GM12878 (cell line): ENCODE data around the gene DNAH9. TPM values are rescaled to one million over a fixed set of nuclear protein-coding genes. Genes with fewer than 3 reads are reported as not detected.
"Not testable (repeated sequence)": the region's sequence is repeated elsewhere in the genome, so short reads cannot be mapped to it uniquely, and the experiment has no call there.

Experiments
- ATAC-seq: fragments of 200-7000 bp; cut with Tn5 transposase; 3 replicates; pipeline ENCODE4 v1.9.1; 2020; ENCODE audit warnings: mild to moderate bottlenecking, moderate library complexity
- BruUV-seq: library from RNA; stranded (reverse); fragments of 400-500 nt; replicated peaks from 2 replicates; lab custom pipeline; 2021; lab: Mats Ljungman, UMichigan
- CTCF ChIA-PET: fragments of 300-600 bp; sonication (Branson Sonifier 250); formaldehyde crosslinking; extraction: SDS; loops from one replicate; lab custom pipeline; 2021; ENCODE audit warnings: inconsistent platforms; lab: Yijun Ruan, JAX
- POLR2A ChIA-PET: fragments of 350-600 bp; formaldehyde crosslinking; extraction: SDS; loops from one replicate; lab custom pipeline; 2021; ENCODE audit warnings: inconsistent platforms; lab: Charles Lee
- RAD21 ChIA-PET: fragments of 300-600 bp; sonication (Branson Sonifier 250); formaldehyde crosslinking; loops from one replicate; lab custom pipeline; 2023; ENCODE audit warnings: antibody characterized with exemption; ENCODE audit not compliant: unreplicated experiment; lab: Charles Lee
- SMC1A ChIA-PET: fragments of 300-600 bp; sonication (Branson Sonifier 250); formaldehyde crosslinking; loops from one replicate; lab custom pipeline; 2023; ENCODE audit not compliant: unreplicated experiment, uncharacterized antibody; lab: Charles Lee
- DNase-seq: peaks from one replicate; pipeline ENCODE4 v3.0.0-alpha.2; 2011; ENCODE audit warnings: low read depth, low spot score
- FAIRE-seq: peaks from 3 replicates; lab custom pipeline; 2011; peaks lifted over from hg19 to GRCh38; lab: Jason Lieb, UNC
- H2AFZ ChIP-seq: 2 replicates; pipeline ENCODE4 v1.6.0; 2011; ENCODE audit warnings: low read depth, low read length, control low read depth; ENCODE audit not compliant: control insufficient read depth
- H3K27ac ChIP-seq: 2 replicates; pipeline ENCODE4 v1.5.1; 2011; ENCODE audit warnings: control low read depth; ENCODE audit not compliant: control insufficient read depth, insufficient read depth
- H3K27me3 ChIP-seq, 2 experiments: replicated peaks in 1 of 2; 2 replicates each; pipeline versions ENCODE4 v1.6.0 to v1.6.1; 2011; ENCODE audit warnings: low read length in 1 of 2; ENCODE audit not compliant: control insufficient read depth in 2 of 2, insufficient read depth in 2 of 2
- H3K36me3 ChIP-seq, 2 experiments: 2 replicates each; pipeline ENCODE4 v1.5.1; 2011; ENCODE audit warnings: low read length in 1 of 2; ENCODE audit not compliant: control insufficient read depth in 2 of 2, insufficient read depth in 2 of 2
- H3K4me1 ChIP-seq: 2 replicates; pipeline ENCODE4 v1.6.1; 2011; ENCODE audit warnings: mild to moderate bottlenecking, low read length, moderate library complexity, mixed read lengths; ENCODE audit not compliant: control insufficient read depth, insufficient read depth
- H3K4me2 ChIP-seq: 2 replicates; pipeline ENCODE4 v1.6.0; 2011; ENCODE audit warnings: control low read depth; ENCODE audit not compliant: control insufficient read depth, insufficient read depth
- H3K4me3 ChIP-seq: fragments of 200-600 bp; sonication (generic); 2 replicates; pipeline ENCODE4 v1.5.1; 2016
- H3K79me2 ChIP-seq: 2 replicates; pipeline ENCODE4 v1.6.0; 2011; ENCODE audit warnings: low read length; ENCODE audit not compliant: control insufficient read depth, insufficient read depth
- H3K9ac ChIP-seq: 2 replicates; pipeline ENCODE4 v1.8.0; 2011; ENCODE audit warnings: low read length, control low read depth, mixed read lengths; ENCODE audit not compliant: control insufficient read depth, insufficient read depth
- H3K9me3 ChIP-seq: replicated peaks from 3 replicates; pipeline ENCODE4 v1.5.1; 2011; ENCODE audit warnings: mild to moderate bottlenecking, low read length; ENCODE audit not compliant: control insufficient read depth, insufficient read depth
- H4K20me1 ChIP-seq: 2 replicates; pipeline ENCODE4 v1.6.0; 2011; ENCODE audit not compliant: control insufficient read depth, insufficient read depth
- IKZF2 ChIP-seq, 2 experiments: fragments of 450-650 bp; IDR thresholded peaks; 2 replicates each; pipeline ENCODE4 v1.6.1; 2017; ENCODE audit warnings: mild to moderate bottlenecking in 2 of 2, moderate library complexity in 2 of 2
- MXI1 ChIP-seq: fragments of 150-350 bp; IDR thresholded peaks from 2 replicates; pipeline ENCODE4 v1.6.1; 2011; ENCODE audit warnings: low read depth, mild to moderate bottlenecking, inconsistent platforms, low read length, improper control_type of control experiment
- SREBF1 ChIP-seq: IDR thresholded peaks from 2 replicates; pipeline ENCODE4 v1.6.1; 2012; ENCODE audit warnings: mild to moderate bottlenecking, low read length
- WGBS: methylation state at CpG from one replicate; pipeline ENCODE4 v1.1.6; 2016; ENCODE audit warnings: low lambda C conversion rate; ENCODE audit not compliant: insufficient replicate concordance, insufficient coverage; ENCODE audit errors: missing lambda C conversion rate; 5-methylcytosine and 5-hydroxymethylcytosine counted together
- in situ Hi-C: fragments of 300-500 bp; cut with MboI; formaldehyde crosslinking; loops from 9 replicates; pipeline ENCODE4 v1.14.3; 2018; ENCODE audit warnings: mixed read lengths
- intact Hi-C: fragments of 100-400 bp; cut with micrococcal nuclease; formaldehyde crosslinking; loops from one replicate; pipeline ENCODE4 v1.14.2; 2022; ENCODE audit not compliant: unreplicated experiment
- polyA plus RNA-seq, 11 experiments: library from polyadenylated mRNA; depleted of rRNA in 4 of 11; unstranded in 6 of 11; stranded (reverse) in 5 of 11; fragments of >200 nt; fragmentation: Nextera tagmentation in 4 of 11; fragmentation: Illumina TruSeq in 1 of 11; extraction: Ambion mirVana in 4 of 11; extraction: Trizol in 1 of 11; gene quantifications; 1 replicate in 1 of 11; 2 replicates in 10 of 11; pipeline versions ENCODE4 v1.2.1 to v1.2.3, GENCODE V29; 2011 to 2016; ENCODE audit warnings: inconsistent platforms in 2 of 11, missing spikeins in 2 of 11, low read depth in 1 of 11
- total RNA-seq, 4 experiments: library from RNA; depleted of rRNA in 3 of 4; stranded (reverse); fragments of >200 nt in 3 of 4; fragmentation: Illumina TruSeq in 1 of 4; extraction: Trizol in 1 of 4; gene quantifications; 2 replicates each; pipeline versions ENCODE4 v1.2.1 to v1.2.3, GENCODE V29; 2013 to 2021
- TF ChIP-seq, protein P1 (sequence below): fragments of 450-650 bp; IDR thresholded peaks from 2 replicates; pipeline ENCODE4 v1.6.1; 2016; ENCODE audit warnings: mild to moderate bottlenecking, moderate library complexity, borderline replicate concordance
- TF ChIP-seq, protein P2 (sequence below): fragments of 450-650 bp; formaldehyde crosslinking; IDR thresholded peaks from 2 replicates; pipeline ENCODE4 v1.4.0; 2022; ENCODE audit warnings: mild to moderate bottlenecking, moderate library complexity

DNAH9 gene
- total and polyA plus RNA-seq, 10 of the 15 experiments (the other 5 are each of a cell fraction or from before 2014, with no cell fraction given) = 0.10 to 0.40 (median 0.19) TPM; not detected in 7

DNA sequence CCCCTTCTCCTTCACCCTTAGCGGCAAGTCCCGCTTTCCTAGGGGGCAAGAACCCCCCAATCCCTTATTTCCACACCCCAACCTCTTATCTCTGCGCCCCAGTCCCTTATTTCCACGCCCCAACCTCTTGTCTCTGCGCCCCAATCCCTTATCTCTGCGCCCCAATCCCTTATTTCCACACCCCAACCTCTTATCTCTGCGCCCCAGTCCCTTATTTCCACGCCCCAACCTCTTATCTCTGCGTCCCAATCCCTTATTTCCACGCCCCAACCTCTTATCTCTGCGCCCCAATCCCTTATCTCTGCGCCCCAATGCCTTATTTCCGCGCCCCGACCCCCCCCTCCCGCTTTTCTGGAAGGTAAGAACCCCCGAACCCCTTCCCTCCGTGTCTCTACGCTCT, 374.5 kb downstream of the DNAH9 start:
- H3K9ac ChIP-seq, H3K9me3 ChIP-seq, H3K27me3 ChIP-seq, DNase-seq, H3K4me2 ChIP-seq, H3K27ac ChIP-seq, in situ Hi-C loops, CTCF ChIA-PET, BruUV-seq, RAD21 ChIA-PET, FAIRE-seq, H2AFZ ChIP-seq, H3K36me3 ChIP-seq, H3K79me2 ChIP-seq, H3K4me1 ChIP-seq, H4K20me1 ChIP-seq, ATAC-seq, SMC1A ChIA-PET, H3K4me3 ChIP-seq, POLR2A ChIA-PET: not testable (repeated sequence)
- intact Hi-C loops = loop anchor here (5.0 kb wide), 1 partner anchor 1255 kb away; no protein-coding TSS in a partner anchor
- WGBS = 80% methylated on average over 9 of the region's 19 CpGs

DNA sequence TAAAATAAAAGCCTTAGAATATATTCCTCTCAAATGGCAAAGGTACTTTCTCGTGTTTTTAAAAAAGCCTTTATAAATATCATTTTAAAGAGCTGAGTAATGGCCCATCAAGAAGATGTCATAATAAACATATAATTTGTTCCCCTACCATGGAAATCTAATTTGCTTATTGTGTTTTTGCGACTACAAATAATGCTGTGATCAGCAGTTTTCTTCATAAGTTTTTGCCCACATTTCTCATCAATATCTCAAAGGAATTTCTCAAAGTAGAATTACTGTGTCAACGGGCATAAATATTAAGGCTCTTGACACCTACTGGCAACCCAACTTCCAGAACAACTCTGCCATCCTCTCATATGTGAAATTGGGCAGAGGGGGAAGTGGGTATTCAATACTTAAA, 381.5 kb downstream of the DNAH9 start:
- 96% methylated on average over 3 of the region's 3 CpGs for WGBS
- ChIA-PET RAD21 (interaction anchor here (1.0 kb wide), 1 partner anchor 1104 kb away, joined by 3 read pairs; no protein-coding TSS in a partner anchor), CTCF (interaction anchor here (1.0 kb wide), 1 partner anchor 9 kb away, joined by 3 read pairs; no protein-coding TSS in a partner anchor), SMC1A (interaction anchor here (0.6 to 0.8 kb wide), 2 partner anchors 17 to 22 kb away, joined by 3 read pairs; no protein-coding TSS in a partner anchor), POLR2A (interaction anchor here (1.3 kb wide), 1 partner anchor 18 kb away, joined by 4 read pairs; the partner anchor contains the start of gene ZNF18)
- H3K9ac ChIP-seq = no peak overlapping the region
- ATAC-seq = no peak
- H3K27ac ChIP-seq = no peak overlapping the region
- H3K9me3 ChIP-seq = no peaks in the 10 kb centered on the region
- H4K20me1 ChIP-seq = no peaks in the 10 kb centered on the region
- DNase-seq = no peak
- in situ Hi-C loops = no loop called here
- H3K79me2 ChIP-seq = no peaks in the 10 kb centered on the region
- H3K36me3 ChIP-seq = peaks cover 0 to 4% of the 10 kb centered on the region in 2 experiments; a peak in 3 of 4 replicates
- no TSS peak for BruUV-seq
- H2AFZ ChIP-seq = no peak overlapping the region
- no peak for FAIRE-seq
- no peak overlapping the region for H3K4me3 ChIP-seq
- intact Hi-C loops = no loop called here
- H3K4me2 ChIP-seq = no peak overlapping the region
- no peaks in the 10 kb centered on the region for H3K4me1 ChIP-seq
- H3K27me3 ChIP-seq = no peaks in the 10 kb centered on the region
- TF ChIP-seq, protein P1, sequence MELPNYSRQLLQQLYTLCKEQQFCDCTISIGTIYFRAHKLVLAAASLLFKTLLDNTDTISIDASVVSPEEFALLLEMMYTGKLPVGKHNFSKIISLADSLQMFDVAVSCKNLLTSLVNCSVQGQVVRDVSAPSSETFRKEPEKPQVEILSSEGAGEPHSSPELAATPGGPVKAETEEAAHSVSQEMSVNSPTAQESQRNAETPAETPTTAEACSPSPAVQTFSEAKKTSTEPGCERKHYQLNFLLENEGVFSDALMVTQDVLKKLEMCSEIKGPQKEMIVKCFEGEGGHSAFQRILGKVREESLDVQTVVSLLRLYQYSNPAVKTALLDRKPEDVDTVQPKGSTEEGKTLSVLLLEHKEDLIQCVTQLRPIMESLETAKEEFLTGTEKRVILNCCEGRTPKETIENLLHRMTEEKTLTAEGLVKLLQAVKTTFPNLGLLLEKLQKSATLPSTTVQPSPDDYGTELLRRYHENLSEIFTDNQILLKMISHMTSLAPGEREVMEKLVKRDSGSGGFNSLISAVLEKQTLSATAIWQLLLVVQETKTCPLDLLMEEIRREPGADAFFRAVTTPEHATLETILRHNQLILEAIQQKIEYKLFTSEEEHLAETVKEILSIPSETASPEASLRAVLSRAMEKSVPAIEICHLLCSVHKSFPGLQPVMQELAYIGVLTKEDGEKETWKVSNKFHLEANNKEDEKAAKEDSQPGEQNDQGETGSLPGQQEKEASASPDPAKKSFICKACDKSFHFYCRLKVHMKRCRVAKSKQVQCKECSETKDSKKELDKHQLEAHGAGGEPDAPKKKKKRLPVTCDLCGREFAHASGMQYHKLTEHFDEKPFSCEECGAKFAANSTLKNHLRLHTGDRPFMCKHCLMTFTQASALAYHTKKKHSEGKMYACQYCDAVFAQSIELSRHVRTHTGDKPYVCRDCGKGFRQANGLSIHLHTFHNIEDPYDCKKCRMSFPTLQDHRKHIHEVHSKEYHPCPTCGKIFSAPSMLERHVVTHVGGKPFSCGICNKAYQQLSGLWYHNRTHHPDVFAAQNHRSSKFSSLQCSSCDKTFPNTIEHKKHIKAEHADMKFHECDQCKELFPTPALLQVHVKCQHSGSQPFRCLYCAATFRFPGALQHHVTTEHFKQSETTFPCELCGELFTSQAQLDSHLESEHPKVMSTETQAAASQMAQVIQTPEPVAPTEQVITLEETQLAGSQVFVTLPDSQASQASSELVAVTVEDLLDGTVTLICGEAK = no peak
- TF ChIP-seq MXI1 (no peak), SREBF1 (no peak), IKZF2 (IDR thresholded peaks at IDR 0.05) (no peak)
- TF ChIP-seq, protein P2, sequence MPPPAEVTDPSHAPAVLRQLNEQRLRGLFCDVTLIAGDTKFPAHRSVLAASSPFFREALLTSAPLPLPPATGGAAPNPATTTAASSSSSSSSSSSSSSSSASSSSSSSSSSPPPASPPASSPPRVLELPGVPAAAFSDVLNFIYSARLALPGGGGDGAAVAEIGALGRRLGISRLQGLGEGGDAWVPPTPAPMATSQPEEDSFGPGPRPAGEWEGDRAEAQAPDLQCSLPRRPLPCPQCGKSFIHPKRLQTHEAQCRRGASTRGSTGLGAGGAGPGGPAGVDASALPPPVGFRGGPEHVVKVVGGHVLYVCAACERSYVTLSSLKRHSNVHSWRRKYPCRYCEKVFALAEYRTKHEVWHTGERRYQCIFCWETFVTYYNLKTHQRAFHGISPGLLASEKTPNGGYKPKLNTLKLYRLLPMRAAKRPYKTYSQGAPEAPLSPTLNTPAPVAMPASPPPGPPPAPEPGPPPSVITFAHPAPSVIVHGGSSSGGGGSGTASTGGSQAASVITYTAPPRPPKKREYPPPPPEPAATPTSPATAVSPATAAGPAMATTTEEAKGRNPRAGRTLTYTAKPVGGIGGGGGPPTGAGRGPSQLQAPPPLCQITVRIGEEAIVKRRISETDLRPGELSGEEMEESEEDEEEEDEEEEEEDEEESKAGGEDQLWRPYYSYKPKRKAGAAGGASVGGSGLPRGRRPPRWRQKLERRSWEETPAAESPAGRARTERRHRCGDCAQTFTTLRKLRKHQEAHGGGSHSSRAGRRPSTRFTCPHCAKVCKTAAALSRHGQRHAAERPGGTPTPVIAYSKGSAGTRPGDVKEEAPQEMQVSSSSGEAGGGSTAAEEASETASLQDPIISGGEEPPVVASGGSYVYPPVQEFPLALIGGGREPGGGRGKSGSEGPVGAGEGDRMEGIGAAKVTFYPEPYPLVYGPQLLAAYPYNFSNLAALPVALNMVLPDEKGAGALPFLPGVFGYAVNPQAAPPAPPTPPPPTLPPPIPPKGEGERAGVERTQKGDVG (CRISPR knock-in tag) = no peak
